Ascending aorta (tissue), 2 donors: ENCODE data around the gene ITPKB. TPM values are rescaled to one million over a fixed set of nuclear protein-coding genes. Genes with fewer than 3 reads are reported as not detected.

Experiments used
- DNase-seq, 2 donors: peaks; one replicate each; pipeline ENCODE4 v3.0.0-alpha.2; 2019; ENCODE audit warnings: low spot score in 2 of 2
- H3K27ac ChIP-seq, 2 donors: fragments of 200-600 bp; sonication (generic); one replicate each; pipeline ENCODE4 v1.5.1; 2016 to 2017; ENCODE audit warnings: mild to moderate bottlenecking in 1 of 2
- H3K27me3 ChIP-seq: fragments of 200-600 bp; sonication (generic); one replicate; pipeline ENCODE4 v1.5.1; 2017
- H3K36me3 ChIP-seq, 2 donors: fragments of 200-600 bp; sonication (generic); one replicate each; pipeline ENCODE4 v1.5.1; 2016
- H3K4me1 ChIP-seq, 2 donors: fragments of 200-600 bp; sonication (generic); one replicate each; pipeline ENCODE4 v1.5.1; 2016 to 2017; ENCODE audit warnings: mild to moderate bottlenecking in 1 of 2
- H3K4me3 ChIP-seq, 2 donors: fragments of 200-600 bp; sonication (generic); one replicate each; pipeline ENCODE4 v1.5.1; 2016 to 2017; ENCODE audit warnings: mild to moderate bottlenecking in 1 of 2
- H3K9me3 ChIP-seq, 2 donors: fragments of 200-600 bp; sonication (generic); one replicate each; pipeline ENCODE4 v1.5.1; 2016
- CTCF ChIP-seq, 3 experiments: fragments of 200-600 bp in 2 of 3; fragments of 450-650 bp in 1 of 3; sonication (generic) in 2 of 3; IDR thresholded peaks; one replicate each; pipeline ENCODE4 v1.5.1; 2016 to 2019; ENCODE audit warnings: antibody characterized with exemption in 3 of 3, mild to moderate bottlenecking in 1 of 3, moderate library complexity in 1 of 3
- intact Hi-C: fragments of 100-400 bp; cut with DNase I; formaldehyde crosslinking; loops from one replicate; pipeline ENCODE4 v1.15.1; 2023
- total RNA-seq: library from RNA; depleted of rRNA; stranded (reverse); fragments of >200 nt; gene quantifications from one replicate; pipeline ENCODE4 v1.1.0, GENCODE V29; 2016

Gene ITPKB
- total RNA-seq, 1 donor from 2014 or later: 27.5 TPM

DNA sequence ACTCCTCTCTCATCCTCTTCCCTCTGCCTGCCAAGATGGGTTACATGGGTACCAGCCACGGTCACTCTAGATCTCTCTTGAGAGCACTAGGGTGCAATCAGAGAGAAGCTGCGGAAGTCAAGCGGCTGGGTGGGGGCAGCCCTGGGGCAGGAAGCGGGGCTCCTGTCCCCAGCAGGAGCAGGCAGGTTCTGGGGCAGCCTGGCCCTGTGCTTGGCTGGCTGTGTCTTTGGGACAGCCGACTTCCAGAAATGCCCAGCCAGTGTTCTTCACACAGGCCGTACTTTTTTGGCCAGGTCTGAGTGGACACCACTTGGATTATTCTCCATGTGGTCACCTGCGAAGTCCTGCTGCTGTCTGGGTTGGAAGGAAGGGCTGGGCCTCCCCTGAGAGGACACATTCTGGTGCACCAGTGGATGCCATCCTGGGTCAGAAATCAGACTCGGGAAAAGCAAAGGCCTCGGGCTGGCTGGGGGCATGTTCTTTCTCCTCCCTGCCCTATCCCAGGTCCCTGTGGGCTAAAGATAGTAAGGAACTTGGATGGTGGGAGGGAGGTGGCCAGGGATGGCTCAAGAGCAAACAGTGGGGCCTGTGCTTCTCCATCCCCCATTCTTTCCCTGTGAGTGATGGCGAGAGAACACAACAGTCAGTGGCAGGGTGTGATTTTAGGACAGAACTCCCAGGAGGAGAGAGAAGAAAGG is 93.7 kb downstream of the ITPKB start:
- H3K4me3 ChIP-seq: no peak overlapping the region
- no peaks in the 10 kb centered on the region for H3K27me3 ChIP-seq
- H3K4me1 ChIP-seq: peaks cover 0 to 6% of the 10 kb centered on the region in 2 donors
- TF ChIP-seq CTCF (IDR thresholded peaks at IDR 0.05): no peak
- DNase-seq: no peak
- intact Hi-C loops: no loop called here
- H3K9me3 ChIP-seq: no peaks in the 10 kb centered on the region
- peak overlapping the region in 1 of 2 donors; percentile 4 for H3K27ac ChIP-seq
- H3K36me3 ChIP-seq: peaks cover 30 to 33% of the 10 kb centered on the region in 2 donors

- TF ChIP-seq CTCF (IDR thresholded peaks at IDR 0.05): no peak
- Histone ChIP-seq H3K4me3 (no peak overlapping the region), H3K27me3 (no peaks in the 10 kb centered on the region), H3K4me1 (no peaks in the 10 kb centered on the region), H3K27ac (no peak overlapping the region), H3K9me3 (no peaks in the 10 kb centered on the region), H3K36me3 (peaks cover 32 to 33% of the 10 kb centered on the region in 2 donors)
- DNase-seq: peak in 1 of 2 donors; percentile 58
- intact Hi-C loops: no loop called here
Observed at GRCh38 chr1:226644541-226645176, 94.4 kb downstream of the ITPKB start.

GRCh38 chr1:226643611-226644540 is 95.2 kb downstream of the ITPKB start:
- Histone ChIP-seq H3K4me3 (no peak overlapping the region), H3K27me3 (no peaks in the 10 kb centered on the region), H3K4me1 (no peaks in the 10 kb centered on the region), H3K27ac (no peak overlapping the region), H3K36me3 (peaks cover 37 to 40% of the 10 kb centered on the region in 2 donors), H3K9me3 (no peaks in the 10 kb centered on the region)
- TF ChIP-seq CTCF (IDR thresholded peaks at IDR 0.05): no peak
- DNase-seq: peak in 1 of 2 donors; percentile 55
- intact Hi-C loops: no loop called here

GRCh38 chr1:226643177-226643576 is 95.9 kb downstream of the ITPKB start:
- H3K4me1 ChIP-seq: no peaks in the 10 kb centered on the region
- peaks cover 35 to 43% of the 10 kb centered on the region in 2 donors for H3K36me3 ChIP-seq
- H3K9me3 ChIP-seq: no peaks in the 10 kb centered on the region
- intact Hi-C loops: no loop called here
- H3K27me3 ChIP-seq: no peaks in the 10 kb centered on the region
- DNase-seq: no peak
- H3K27ac ChIP-seq: no peak overlapping the region
- no peak overlapping the region for H3K4me3 ChIP-seq
- no peak for TF ChIP-seq CTCF (IDR thresholded peaks at IDR 0.05)

GRCh38 chr1:226642421-226642820 is 96.7 kb downstream of the ITPKB start:
- no peaks in the 10 kb centered on the region for H3K27me3 ChIP-seq
- no peak overlapping the region for H3K27ac ChIP-seq
- peaks cover 0 to 3% of the 10 kb centered on the region in 2 donors for H3K4me1 ChIP-seq
- H3K9me3 ChIP-seq: no peaks in the 10 kb centered on the region
- no peak overlapping the region for H3K4me3 ChIP-seq
- intact Hi-C loops: no loop called here
- no peak for DNase-seq
- no peak for TF ChIP-seq CTCF (IDR thresholded peaks at IDR 0.05)
- H3K36me3 ChIP-seq: peaks cover 27 to 37% of the 10 kb centered on the region in 2 donors
